GM21825 (cell line): Measurements from ENCODE around the gene RNU2-1.
"Not testable (repeated sequence)": the region's sequence is repeated elsewhere in the genome, so short reads cannot be mapped to it uniquely, and the experiment has no call there.

Source experiments
- ATAC-seq: cut with Tn5 transposase; IDR thresholded peaks from one replicate; pipeline ENCODE4 v1.9.1; 2021; ENCODE audit warnings: mild to moderate bottlenecking, moderate library complexity; ENCODE audit not compliant: unreplicated experiment

The RNU2-1 gene

DNA sequence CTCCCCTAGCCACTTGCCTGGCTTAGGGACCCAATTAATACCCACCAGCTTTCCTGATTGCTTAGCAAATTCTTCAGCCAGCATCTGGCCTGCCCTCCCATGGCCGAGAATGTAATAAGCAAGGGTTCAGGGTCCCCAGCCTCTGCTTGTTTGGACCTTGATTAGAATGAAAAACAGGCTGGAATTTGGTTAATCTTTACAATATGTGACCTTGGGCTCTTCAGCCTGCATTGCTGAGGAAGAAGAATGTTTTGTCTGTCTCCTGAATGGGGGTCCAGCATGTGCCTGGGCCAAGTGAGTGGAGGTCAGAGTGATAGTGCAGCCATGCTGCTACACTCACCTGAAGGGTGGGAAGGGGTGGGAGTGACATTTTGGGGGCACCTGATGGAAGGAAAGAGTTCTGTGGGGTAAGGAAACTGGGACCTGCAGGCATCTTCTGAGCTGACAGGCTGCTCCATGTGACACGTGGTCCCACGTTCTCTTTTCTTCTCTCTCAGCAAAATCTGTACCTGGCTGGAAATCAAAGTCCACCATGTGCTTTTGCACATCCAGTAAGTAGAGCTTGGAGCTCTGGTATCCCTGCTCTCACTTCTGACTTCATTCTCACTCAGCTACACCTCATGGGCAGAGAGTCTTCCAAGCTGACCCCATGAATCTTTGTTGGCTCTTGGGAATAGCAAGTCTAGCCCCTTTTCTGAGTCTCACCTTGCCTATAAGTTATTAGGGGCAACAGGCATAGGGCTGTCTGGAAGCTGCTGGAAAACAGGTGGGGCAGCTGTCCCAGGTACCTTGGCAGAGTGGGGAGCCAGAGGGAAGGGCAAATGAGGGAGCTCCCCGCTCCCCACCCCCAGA lies 16.8 kb downstream of the RNU2-1 start:
- no peak for ATAC-seq

DNA sequence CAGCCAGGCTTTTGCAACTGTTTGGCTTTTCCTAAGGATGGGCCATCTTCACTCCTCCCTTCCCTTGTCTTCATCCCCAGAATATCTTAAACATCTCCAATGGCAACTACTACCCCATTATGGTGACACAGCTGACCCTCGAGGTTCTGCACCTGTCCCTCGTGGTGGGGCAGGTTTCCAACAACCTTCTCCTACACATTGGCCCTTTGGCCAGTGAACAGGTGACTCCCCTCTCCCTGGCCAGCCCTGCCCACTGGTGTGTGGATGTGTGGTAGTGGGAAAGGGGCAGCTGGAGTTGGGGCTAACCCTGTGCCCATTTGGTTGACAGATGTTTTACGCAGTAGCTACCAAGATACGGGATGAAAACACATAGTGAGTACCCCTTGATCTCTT lies 17.4 kb downstream of the RNU2-1 start:
- ATAC-seq, result no peak

DNA sequence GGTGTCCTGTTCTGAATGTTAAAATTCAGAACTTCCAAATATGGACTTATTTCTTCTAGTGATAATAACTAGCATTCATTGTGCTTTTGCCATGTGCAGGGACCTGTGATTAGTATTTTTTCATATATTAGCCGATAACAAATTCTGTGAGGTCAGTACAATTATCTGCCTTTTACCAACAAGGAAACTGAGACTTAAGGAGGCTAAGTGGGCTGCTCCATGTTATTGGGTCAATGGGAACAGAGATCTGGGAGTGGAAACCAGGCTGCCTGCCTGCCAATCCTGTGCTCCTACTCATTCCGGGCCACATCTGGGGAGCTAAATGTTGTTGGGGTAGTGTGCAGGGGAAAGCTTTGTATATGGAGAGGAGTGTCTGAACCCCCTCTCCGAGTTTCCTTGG lies 18.4 kb downstream of the RNU2-1 start:
- no peak for ATAC-seq

DNA sequence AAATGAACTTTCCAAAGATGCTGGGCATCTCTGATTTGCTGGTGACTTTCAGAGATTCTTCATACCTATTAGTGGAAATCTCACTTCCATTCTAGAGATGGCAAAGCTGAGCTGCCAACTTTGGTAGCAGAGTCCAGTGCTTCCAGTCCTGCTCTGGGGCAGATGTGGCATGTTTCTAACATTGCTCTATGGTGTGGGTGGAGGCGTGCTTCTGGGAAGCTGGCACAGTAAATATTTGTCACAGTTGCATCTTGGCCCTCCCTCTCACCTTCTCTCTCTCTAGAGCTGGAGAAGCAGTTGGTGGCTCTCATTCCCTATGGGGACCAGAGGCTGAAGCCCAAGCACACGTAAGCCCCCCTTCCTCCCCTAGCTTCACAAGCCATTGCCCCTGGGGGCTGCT lies 20.2 kb downstream of the RNU2-1 start:
- no peak for ATAC-seq

DNA sequence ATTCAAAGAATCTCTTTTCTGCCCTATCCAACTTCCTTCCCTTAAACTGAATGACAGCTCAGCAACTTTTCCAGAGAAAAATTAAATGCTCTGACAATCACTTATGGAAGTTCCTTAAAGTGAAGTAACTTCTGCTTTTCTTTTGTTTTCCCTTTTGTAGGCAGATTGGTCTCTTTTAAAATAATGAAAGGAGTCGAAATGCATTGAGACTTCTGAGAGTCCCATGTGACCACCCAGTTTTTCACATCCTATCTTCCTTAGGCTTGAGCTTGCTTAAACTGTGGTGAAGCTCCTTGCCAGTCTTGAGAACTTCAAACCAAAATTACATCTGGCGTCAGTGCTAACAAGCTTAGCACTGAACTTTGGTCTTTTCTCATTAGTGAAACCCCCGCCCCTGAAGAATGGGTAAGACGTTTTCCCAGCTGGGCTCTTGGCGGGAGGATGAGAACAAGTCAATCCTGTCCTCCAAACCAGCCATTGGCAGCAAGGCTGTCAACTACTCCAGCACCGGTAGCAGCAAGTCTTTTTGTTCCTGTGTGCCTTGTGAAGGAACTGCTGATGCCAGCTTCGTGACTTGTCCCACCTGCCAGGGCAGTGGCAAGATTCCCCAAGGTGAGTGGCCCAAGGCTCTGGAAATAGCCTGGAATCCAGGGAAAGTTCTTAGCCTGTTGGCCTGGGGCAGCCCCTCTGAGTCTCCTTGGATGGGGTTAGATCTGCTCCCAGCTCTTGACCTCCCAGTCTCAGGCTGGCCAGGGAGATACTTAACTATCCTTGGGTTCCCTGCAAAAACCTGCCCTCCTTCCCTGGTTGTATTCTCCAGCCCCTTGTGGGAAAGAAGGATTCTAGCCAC lies 20.9 kb downstream of the RNU2-1 start:
- no peak for ATAC-seq

DNA sequence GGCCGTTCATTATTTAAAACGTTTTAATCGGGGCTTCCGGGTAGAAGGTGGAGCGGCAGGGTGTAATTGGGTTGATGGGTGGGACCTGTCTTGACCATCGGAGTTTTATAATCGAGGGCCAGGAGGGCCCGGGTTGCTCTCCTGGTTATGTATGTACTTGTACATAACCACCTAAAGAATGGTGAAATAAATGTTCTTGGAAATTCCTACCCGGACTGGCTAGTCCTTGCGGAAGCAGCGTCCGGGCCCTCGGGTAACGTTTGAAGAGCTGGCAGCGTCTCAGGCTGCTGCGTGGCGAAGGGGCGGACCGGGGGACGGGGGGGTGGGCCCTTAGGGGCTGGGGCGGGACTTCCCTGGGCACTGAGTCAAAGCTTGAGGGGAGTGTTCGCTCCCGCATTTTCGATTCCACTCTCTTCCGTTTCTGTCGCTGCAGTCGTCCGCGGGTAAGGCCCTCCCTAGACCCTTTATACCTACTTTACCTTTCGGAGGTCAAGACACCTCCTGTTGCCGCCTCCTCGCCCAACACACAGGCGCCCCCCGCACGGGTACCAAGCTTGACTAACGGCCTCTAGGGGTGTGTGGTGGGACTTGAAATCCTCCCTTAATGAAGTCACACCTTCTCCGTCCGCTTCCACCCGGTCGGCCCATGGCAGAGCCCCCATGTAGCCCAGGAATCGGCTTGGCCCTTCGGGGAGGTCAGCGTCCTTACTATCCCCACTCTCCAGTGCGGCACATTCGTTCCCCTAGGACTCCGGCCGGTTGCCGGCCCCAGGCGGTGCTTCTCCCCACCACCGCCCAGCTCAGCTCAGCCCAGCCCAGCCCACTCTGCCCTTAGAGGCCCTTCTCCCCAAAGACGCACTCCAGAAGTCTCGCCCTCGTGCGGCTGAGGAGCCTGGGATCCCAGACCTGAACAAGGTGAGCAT lies 22.0 kb downstream of the RNU2-1 start, which contains the start of gene TMEM106A:
Gene TMEM106A, plus strand, starts transcription at position 396 of the 923 bp plus-strand sequence. CDS start 1,167 bp downstream, outside the sequence.
- peak; percentile 68 for ATAC-seq

DNA sequence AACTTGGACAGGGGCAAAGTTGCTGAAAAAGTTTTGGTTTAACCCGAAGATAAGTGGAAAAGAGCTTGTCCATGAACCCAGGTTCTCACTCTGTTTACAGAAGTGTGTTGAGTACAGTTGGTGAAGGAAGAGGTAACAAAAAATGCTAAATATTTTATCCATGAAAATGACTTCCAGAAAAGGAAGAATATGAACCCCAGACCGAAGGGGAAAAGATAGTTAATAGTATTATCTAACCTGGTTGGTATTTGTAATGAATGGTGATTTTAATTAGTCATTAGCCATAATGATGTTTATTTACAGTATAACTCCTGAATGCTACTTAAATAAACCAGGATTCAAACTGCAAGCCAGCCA lies 22.7 kb downstream of the RNU2-1 start:
- ATAC-seq, result no peak

DNA sequence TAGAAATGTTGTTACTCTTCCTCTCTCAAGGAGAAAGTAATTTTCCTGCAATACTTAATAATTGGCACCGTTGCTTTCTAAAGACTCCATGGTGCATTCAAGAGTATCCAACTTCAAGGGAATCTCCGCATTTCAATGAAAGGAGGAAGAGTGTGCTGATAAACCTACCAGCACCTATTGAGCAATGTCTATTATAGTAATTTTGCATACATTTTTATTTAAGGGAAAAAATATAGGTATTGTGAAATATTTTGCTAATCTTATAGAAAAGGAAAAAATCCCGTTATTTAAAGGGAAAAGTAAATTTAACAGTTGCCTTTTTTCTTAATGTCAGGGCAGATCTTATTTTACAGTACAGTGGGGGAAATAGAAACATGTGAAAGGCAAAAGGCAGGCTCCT lies 23.2 kb downstream of the RNU2-1 start:
- ATAC-seq, result no peak

DNA sequence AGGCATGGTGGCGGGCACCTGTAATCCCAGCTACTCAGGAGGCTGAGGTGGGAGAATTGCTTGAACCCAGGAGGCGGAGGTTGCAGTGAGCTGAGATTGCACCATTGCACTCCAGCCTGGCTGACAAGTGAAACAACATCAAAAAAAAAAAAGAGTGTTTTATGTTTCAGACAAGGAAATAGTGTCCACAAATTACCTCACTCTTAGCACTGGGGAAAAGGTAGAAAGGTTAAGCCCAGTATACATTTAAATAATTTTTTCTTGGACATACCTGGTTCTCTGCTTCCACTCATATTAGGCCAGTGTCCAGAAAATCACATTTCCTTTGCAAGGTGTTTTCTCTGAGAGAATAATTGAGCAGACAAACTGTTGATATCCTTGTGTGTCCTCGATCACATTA lies 30.8 kb downstream of the RNU2-1 start:
- ATAC-seq, result not testable (repeated sequence)

DNA sequence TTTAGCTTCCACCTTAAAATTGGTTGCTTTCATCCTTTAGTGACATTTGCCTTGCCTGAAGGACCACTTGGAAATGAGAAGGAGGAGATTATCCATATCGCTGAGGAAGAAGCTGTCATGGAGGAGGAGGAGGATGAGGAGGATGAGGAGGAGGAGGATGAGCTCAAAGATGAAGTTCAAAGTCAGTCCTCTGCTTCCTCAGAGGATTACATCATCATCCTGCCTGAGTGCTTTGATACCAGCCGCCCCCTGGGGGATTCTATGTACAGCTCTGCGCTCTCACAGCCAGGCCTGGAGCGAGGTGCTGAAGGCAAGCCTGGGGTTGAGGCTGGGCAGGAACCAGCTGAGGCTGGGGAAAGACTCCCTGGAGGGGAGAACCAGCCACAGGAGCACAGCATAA lies 33.6 kb downstream of the RNU2-1 start:
- no peak for ATAC-seq

DNA sequence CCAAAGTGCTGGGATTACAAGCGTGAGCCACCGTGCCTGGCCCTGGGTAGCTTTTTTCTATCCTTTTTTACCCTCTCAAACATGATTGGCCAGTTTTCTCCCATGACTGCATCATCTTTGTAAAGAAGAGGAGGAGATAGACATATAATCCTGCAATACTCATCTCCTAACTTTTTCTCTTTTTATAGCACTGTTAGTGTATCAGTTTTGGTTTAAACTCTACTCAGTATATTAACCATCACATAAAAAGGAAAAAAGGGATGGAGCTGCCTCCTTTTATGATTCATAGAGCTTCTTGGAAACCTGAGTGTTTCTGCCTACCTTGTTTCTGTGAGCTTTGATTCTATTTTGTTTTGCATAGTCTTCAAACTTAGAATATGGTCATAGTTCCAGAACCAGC lies 34.1 kb downstream of the RNU2-1 start:
- ATAC-seq, result no peak

DNA sequence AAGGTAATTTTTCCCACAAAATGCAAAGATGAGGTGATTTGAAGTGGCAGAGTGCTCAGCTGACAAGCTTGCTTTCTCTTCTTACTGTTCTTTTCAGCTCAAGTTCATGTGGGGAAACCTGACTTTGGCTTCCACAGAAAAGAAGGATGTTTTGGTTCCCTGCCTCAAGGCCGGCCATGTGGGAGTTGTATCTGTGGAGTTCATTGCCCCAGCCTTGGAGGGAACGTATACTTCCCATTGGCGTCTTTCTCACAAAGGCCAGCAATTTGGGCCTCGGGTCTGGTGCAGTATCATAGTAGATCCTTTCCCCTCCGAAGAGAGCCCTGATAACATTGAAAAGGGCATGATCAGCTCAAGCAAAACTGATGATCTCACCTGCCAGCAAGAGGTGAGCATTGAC lies 40.5 kb downstream of the RNU2-1 start:
- no peak for ATAC-seq

DNA sequence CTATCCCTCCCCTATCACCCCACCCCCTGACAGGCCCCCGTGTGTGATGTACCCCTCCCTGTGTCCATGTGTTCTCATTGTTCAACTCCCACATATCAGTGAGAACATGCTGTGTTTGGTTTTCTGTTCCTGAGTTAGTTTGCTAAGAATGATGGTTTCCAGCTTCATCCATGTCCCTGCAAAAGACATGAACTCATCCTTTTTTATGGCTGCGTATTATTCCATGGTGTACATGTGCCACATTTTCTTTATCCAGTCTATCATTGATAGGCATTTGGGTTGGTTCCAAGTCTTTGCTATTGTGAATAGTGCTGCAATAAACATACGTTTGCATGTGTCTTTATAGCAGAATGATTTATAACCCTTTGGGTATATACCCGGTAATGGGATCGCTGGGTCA lies 47.1 kb downstream of the RNU2-1 start:
- ATAC-seq, result not testable (repeated sequence)

DNA sequence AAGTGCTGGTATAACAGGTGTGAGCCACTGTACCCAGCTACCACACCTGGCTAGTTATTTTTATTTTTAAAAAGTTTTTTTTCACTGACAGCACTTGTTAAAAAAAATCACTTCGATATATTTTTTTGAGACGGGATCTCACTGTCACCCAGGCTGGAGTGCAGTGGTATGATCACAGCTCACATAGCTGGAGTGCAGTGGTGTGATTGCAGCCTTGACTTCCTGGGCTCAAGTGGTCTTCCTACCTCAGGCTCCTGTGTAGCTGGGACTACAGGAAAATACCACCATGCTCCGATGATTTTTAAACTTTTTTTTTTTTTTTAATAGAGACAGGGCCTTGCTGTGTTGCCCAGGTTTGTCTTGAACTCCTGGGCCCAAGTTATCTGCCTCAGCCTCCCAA lies 49.9 kb downstream of the RNU2-1 start:
- ATAC-seq, result no peak
